HG02678 (cell line): ENCODE measurements around the gene MAIP1.
"Not testable (repeated sequence)": the region's sequence is repeated elsewhere in the genome, so short reads cannot be mapped to it uniquely, and the experiment has no call there.

Experiments
- ATAC-seq: cut with Tn5 transposase; IDR thresholded peaks from one replicate; pipeline ENCODE4 v1.9.1; 2021; ENCODE audit warnings: mild to moderate bottlenecking, moderate library complexity; ENCODE audit not compliant: unreplicated experiment

MAIP1 gene, protein sequence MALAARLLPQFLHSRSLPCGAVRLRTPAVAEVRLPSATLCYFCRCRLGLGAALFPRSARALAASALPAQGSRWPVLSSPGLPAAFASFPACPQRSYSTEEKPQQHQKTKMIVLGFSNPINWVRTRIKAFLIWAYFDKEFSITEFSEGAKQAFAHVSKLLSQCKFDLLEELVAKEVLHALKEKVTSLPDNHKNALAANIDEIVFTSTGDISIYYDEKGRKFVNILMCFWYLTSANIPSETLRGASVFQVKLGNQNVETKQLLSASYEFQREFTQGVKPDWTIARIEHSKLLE

GRCh38 chr2:199955339-199956061, at the start of gene MAIP1, which contains the start of gene TYW5:
TSS of gene MAIP1 (plus strand) at chr2:199955582. CDS start at chr2:199955799, 217 bp downstream.
TSS of gene TYW5 (minus strand) at chr2:199955491. CDS start at chr2:199955470, 21 bp downstream.
- peak; percentile 86 for ATAC-seq

DNA sequence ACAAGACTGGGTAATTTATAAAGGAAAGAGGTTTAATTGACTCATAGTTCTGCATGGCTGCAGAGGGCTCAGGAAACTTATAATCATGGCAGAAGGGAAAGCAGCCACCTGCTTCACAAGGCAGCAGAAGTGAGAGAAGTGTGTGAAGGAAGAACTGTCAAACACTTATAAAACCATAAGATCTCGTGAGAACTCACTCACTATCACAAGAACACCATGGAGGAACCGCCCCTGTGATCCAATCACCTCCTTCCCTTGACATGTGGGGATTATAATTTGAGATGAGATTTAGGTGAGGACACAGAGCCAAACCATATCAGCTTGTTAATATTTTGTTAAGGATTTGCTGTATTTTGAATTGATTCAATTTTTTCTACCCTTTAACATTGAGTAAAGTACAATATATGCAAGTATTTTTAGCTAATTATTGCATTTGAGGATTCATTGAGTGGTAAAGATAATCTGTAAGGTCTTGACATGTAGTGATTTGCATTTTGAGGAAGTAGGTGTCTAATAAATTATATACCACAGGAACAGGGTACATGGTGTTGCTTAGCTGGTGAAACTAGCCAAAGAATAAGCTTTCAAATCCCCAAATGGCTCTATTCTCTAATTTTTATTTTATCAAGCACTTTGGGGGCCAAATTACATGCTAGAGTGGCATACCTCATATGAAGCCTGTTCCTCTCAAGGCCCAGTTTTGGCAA, 48.2 kb upstream of the MAIP1 start:
- ATAC-seq: no peak

DNA sequence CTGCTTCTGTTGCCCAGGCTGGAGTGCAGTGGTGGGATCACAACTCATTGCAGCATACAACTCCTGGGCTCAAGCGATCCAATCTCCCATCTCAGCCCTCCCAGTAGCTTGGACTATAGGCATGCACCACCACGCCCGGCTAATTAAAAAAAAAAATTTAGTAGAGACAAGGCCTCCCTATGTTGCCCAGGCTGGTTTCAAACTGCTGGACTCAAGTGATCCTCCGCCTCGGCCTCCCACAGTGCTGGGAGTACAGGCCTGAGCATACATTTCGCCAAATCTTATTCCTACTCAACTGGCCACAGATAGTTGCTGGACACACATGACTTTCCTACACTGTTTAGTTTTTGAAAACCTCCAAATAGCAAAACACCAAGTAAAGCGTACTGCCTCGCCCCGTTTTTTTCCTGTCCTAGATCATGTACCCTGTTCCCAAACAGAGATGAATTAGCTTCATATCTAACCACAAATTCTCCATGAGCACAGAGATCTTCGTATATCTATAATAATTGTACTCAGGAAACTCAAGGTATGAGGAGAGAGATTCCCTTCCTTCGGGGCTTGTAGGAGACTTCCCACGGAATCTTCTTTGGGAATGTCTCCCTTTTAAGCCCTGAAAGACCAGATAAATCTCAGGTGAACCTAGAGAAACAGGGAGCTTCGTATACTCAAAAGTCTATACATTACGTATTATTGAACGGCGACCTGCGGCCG, 44.9 kb upstream of the MAIP1 start:
- no peak for ATAC-seq

GRCh38 chr2:199911052-199911876, 44.1 kb upstream of the MAIP1 start, which contains the start of gene C2orf69:
TSS of gene C2orf69 (plus strand) at chr2:199911293. CDS start at chr2:199911439, 146 bp downstream.
- ATAC-seq: peak; percentile 92

DNA sequence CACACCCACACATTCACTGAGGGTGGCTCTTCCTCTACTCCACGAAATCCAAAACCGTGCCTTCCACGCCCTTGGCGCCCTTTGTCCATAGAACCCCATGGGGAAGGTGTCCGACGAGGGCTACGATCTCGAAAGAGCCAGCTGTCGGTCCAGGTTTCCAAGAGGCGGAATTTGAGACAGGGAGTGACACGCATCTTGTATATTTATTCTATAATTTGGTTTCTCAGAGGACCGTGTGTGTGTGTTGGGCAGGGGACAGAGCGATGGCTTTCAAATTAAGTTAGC, 43.6 kb upstream of the MAIP1 start:
- ATAC-seq: no peak

DNA sequence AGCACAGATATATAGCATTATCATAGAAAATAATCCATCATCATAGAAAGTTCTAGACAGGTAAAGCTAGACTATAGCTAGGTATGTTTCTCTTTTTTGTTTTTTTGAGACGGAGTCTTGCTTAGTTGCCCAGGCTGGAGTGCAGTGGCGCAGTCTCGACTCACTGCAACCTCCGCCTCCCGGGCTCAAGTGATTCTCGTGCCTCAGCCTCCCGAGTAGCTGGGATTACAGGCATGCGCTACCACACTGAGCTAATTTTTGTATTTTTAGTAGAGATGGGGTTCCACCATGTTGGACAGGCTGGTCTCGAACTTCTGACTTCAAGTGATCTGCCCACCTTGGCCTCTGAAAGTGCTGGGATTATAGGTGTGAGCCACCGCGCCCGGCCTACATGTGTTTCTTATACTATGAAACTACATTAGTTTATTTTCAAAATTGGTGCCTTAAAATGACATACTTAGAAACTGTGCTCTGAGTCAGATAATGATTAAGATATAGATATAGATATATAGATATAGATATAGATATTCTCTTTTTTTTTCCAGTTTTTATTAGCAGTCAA, 42.7 kb upstream of the MAIP1 start:
- not testable (repeated sequence) for ATAC-seq

DNA sequence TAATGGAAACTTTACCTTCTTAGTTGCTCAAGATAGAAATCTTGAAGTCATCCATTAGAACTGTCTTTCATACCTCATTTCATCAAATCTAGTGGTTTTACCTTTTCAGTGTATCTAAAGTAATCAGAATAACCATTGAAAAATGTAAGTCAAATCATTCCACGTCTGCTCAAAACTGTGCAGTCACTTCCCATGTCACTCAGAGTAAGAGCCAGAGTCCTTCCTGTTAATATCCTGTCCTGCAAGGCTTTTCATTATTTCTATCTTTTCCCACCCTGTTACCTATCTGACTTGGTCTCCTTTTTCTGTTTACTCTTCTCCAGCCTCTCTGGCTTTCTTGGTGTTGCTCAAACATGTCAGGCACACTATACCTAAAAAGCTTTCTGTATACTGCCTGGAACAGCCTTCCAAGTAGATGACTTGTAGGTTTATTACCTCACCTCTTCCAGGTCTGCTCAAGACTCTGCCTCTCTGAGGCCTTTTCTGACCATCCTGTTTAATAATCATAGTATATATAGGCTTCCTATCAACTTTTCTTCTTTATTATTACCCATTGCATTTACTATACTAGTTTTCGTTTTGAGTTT, 40.9 kb upstream of the MAIP1 start:
- no peak for ATAC-seq

- no peak for ATAC-seq
Measured at GRCh38 chr2:199916980-199917379, 38.4 kb upstream of the MAIP1 start.

DNA sequence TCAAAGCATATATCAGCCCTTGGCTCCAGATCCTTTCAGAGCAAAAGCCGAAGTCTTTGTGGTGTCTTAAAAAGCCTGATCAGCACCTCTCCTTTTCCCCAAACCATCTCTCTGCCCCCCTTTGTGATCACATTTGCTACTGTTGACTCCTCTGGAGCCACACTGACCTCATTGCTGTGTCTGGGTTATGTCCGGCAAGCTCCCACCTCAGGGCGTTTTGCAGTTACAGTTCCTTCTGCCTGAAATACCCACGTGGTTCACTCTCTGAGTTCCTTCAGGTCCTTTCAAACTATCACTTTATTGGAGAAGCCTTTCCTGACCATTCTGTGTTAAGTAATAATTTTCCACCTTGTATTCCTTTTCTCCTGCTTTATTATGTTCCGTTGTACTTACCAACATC, 32.5 kb upstream of the MAIP1 start:
- no peak for ATAC-seq

DNA sequence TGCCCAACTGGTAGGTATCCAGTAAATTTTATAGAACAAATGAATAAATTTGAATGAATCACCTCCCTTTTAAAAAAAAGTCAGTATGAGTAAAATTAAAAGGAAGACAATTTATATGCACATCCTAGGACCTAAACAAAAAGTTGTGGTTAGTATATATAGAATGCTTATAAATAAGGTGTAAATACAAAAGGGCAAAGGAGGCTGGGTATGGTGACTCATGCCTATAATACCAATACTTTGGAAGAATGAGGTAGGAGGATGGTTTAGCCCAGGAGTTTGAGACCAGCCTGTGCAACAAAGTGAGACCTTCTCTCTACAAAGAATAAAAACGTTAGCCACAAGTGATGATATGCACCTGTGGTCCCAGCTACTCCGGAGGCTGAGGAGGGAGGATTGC, 31.5 kb upstream of the MAIP1 start:
- no peak for ATAC-seq

GRCh38 chr2:199926806-199927205, 28.6 kb upstream of the MAIP1 start:
- ATAC-seq: no peak

DNA sequence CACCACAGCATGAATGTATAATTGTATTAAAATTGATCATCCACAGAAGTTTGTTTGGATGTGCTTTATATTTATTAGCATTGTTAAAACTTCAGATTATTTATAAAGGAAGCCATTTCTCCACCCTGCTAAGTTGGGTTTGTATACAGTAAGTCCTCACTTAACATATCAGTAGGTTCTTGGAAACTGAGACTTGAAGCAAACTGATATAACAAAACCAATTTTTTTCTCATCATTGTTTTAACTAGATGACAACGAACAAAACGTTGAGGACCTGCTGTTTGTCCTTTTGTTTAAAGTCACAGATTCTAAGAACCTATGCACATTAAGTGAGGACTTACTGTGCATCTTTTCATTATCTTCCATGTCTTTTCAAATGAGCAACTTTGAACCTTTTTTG, 27.2 kb upstream of the MAIP1 start:
- no peak for ATAC-seq

GRCh38 chr2:199928626-199929025, 26.8 kb upstream of the MAIP1 start:
- ATAC-seq: no peak

DNA sequence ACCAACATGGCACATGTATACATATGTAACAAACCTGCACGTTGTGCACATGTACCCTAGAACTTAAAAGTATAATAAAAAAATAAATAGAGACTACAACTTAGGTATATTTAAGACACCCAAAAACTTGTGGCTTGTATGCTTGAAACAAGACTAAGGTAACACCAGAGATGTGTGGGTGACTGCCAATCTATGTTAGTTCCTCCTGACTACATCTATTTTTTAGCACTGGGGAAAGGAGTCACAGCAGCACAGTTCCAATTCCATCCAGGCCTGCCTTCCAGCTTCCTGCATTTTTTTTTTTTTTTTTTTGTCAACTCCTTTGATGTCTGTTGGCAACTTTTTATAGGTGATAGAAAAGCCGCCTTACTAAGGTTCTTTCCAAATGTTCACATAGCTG, 26.1 kb upstream of the MAIP1 start:
- no peak for ATAC-seq

GRCh38 chr2:199932312-199932855, 23.0 kb upstream of the MAIP1 start:
- no peak for ATAC-seq

- ATAC-seq: no peak
Measured at GRCh38 chr2:199933466-199933865, 21.9 kb upstream of the MAIP1 start.

DNA sequence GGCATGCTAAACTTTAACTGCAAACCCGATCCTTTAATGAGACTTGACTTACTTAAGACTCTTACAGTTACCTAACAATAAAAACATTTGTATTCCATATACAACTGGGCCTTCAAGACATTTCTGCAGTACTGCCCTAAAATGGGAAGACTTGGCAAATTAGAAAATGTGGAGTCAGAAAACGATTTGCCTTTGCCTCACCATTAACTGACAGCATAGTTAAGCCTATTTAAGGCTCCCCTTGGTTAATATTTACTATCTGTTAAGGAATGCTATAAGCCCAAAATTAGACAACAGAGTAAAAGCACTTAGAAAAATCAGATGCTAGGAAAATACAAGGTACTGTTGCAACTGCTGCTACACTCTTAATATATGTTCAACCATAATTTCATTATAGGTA, 18.8 kb upstream of the MAIP1 start:
- ATAC-seq: no peak

- no peak for ATAC-seq
Measured at GRCh38 chr2:199940373-199940772, 15.0 kb upstream of the MAIP1 start.

DNA sequence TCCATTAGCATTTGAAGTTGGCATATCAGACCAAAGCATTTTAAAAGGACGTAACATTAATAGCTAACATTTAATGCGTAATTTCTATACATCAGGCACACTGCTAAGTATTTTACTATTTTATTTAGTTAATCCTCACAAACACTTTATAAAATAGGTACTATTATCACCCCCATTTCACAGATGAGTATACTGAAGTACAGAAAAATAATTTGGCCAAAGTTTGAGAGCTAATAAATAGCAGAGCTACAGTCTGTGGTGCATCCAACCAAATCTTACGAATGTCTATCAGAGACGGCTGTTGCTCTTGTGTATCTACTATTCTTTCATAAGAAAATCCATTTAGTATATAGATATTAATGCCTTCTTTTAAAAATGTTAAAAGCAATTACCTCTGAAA, 12.0 kb upstream of the MAIP1 start:
- ATAC-seq: no peak
